ENCODE data around the gene KDELR3. TPM values are rescaled to one million over a fixed set of nuclear protein-coding genes. Genes with fewer than 3 reads are reported as not detected.
A peak's percentile ranks its signal among the peaks of the same experiment; 100 is the strongest.

The KDELR3 gene
- total and polyA plus RNA-seq, 2 experiments from 2014 or later = 5.6 to 5.7 TPM

DNA sequence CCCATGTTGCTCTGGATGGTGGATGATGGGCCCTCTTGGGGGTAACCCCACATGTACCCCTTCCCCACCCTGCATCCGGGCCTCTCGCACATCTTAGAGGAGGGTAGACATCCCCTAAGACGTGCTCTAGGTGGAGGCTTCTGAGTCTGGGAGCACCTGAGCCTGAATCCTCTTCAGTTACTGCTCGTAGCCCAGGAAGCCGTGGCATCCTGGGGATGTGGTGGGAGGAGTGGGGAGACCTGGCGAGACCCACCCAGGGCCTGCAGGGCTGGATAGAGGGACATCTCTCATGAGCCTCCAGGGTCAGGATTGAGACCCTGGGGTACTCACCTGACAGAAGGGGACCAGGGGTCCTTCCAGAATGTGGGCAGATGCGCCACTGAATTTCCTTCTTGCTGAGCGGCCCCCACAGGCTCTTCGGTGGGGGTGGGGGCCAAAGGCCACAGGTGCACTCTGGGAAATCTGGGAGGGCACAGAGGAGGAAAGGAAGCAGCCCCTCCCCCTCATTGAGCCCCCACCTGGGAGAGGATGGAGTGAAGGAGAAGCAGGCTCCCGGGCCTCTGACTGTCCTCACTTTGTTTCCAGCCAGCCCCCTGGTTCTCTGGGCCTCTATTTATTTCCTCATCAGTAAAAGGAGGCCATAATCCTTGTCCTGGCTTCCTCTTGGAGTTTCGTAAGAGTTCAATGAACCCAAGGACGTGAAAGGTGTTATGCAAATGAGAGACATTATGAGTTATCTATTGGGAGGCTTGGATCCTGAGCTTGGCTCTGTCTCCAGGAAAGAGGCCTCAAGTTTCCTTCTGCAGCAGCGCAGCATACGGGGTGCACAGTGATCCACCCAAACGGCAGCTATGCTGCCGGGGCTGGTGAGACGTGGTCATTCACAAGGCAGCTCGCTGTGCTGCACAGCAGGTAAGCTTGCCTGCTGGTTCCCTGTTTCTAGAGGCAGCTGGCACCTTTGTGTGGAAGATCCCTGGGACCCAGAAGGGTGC is 44.1 kb upstream of the KDELR3 start:
- Histone ChIP-seq H3K27me3 (ENCODE audit: insufficient read depth) (no peaks in the 10 kb centered on the region), H3K27ac (ENCODE audit: low read depth) (no peak overlapping the region), H2AFZ (0 out of 2 replicates have a peak overlapping the region, but pooled peaks have one; percentile 97), H3F3A (replicated peaks; ENCODE audit: low read depth) (no peaks in the 10 kb centered on the region), H3K4me2 (no peak overlapping the region), H3K36me3 (ENCODE audit: insufficient read depth) (no peaks in the 10 kb centered on the region), H3K4me1 (ENCODE audit: insufficient read depth) (peaks cover 7% of the 10 kb centered on the region), H4K20me1 (replicated peaks; ENCODE audit: insufficient read depth) (no peaks in the 10 kb centered on the region), H3K79me2 (replicated peaks; ENCODE audit: insufficient read depth) (no peaks in the 10 kb centered on the region), H3K9me2 (ENCODE audit: insufficient read depth) (no peaks in the 10 kb centered on the region), H3K4me3 (no peak overlapping the region)
- H3K9me3 Mint-ChIP-seq = no peaks in the 10 kb centered on the region
- H3K27me3 Mint-ChIP-seq (ENCODE audit: insufficient read depth, low read depth, poor library complexity) = peaks cover 7% of the 10 kb centered on the region
- H3K4me1 Mint-ChIP-seq = peaks cover 23% of the 10 kb centered on the region
- H3K36me3 Mint-ChIP-seq (ENCODE audit: low read depth) = no peaks in the 10 kb centered on the region
- no peak overlapping the region for H3K27ac Mint-ChIP-seq
- no peak overlapping the region for H3K4me3 Mint-ChIP-seq
- no peak for TF ChIP-seq EZH2 (IDR thresholded peaks at IDR 0.05; ENCODE audit: low read depth, unreplicated experiment)
- TF ChIP-seq, protein P1, sequence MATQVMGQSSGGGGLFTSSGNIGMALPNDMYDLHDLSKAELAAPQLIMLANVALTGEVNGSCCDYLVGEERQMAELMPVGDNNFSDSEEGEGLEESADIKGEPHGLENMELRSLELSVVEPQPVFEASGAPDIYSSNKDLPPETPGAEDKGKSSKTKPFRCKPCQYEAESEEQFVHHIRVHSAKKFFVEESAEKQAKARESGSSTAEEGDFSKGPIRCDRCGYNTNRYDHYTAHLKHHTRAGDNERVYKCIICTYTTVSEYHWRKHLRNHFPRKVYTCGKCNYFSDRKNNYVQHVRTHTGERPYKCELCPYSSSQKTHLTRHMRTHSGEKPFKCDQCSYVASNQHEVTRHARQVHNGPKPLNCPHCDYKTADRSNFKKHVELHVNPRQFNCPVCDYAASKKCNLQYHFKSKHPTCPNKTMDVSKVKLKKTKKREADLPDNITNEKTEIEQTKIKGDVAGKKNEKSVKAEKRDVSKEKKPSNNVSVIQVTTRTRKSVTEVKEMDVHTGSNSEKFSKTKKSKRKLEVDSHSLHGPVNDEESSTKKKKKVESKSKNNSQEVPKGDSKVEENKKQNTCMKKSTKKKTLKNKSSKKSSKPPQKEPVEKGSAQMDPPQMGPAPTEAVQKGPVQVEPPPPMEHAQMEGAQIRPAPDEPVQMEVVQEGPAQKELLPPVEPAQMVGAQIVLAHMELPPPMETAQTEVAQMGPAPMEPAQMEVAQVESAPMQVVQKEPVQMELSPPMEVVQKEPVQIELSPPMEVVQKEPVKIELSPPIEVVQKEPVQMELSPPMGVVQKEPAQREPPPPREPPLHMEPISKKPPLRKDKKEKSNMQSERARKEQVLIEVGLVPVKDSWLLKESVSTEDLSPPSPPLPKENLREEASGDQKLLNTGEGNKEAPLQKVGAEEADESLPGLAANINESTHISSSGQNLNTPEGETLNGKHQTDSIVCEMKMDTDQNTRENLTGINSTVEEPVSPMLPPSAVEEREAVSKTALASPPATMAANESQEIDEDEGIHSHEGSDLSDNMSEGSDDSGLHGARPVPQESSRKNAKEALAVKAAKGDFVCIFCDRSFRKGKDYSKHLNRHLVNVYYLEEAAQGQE (IDR thresholded peaks at IDR 0.05; ENCODE audit: unreplicated experiment) = no peak
- no peak for TF ChIP-seq ZNF114 (CRISPR knock-in tag; IDR thresholded peaks at IDR 0.05)
- no peak for TF ChIP-seq ZNF331 (CRISPR knock-in tag; IDR thresholded peaks at IDR 0.05; ENCODE audit: low read depth)
- TF ChIP-seq, protein P2, sequence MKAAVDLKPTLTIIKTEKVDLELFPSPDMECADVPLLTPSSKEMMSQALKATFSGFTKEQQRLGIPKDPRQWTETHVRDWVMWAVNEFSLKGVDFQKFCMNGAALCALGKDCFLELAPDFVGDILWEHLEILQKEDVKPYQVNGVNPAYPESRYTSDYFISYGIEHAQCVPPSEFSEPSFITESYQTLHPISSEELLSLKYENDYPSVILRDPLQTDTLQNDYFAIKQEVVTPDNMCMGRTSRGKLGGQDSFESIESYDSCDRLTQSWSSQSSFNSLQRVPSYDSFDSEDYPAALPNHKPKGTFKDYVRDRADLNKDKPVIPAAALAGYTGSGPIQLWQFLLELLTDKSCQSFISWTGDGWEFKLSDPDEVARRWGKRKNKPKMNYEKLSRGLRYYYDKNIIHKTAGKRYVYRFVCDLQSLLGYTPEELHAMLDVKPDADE (IDR thresholded peaks at IDR 0.05) = no peak
- TF ChIP-seq, protein P3, sequence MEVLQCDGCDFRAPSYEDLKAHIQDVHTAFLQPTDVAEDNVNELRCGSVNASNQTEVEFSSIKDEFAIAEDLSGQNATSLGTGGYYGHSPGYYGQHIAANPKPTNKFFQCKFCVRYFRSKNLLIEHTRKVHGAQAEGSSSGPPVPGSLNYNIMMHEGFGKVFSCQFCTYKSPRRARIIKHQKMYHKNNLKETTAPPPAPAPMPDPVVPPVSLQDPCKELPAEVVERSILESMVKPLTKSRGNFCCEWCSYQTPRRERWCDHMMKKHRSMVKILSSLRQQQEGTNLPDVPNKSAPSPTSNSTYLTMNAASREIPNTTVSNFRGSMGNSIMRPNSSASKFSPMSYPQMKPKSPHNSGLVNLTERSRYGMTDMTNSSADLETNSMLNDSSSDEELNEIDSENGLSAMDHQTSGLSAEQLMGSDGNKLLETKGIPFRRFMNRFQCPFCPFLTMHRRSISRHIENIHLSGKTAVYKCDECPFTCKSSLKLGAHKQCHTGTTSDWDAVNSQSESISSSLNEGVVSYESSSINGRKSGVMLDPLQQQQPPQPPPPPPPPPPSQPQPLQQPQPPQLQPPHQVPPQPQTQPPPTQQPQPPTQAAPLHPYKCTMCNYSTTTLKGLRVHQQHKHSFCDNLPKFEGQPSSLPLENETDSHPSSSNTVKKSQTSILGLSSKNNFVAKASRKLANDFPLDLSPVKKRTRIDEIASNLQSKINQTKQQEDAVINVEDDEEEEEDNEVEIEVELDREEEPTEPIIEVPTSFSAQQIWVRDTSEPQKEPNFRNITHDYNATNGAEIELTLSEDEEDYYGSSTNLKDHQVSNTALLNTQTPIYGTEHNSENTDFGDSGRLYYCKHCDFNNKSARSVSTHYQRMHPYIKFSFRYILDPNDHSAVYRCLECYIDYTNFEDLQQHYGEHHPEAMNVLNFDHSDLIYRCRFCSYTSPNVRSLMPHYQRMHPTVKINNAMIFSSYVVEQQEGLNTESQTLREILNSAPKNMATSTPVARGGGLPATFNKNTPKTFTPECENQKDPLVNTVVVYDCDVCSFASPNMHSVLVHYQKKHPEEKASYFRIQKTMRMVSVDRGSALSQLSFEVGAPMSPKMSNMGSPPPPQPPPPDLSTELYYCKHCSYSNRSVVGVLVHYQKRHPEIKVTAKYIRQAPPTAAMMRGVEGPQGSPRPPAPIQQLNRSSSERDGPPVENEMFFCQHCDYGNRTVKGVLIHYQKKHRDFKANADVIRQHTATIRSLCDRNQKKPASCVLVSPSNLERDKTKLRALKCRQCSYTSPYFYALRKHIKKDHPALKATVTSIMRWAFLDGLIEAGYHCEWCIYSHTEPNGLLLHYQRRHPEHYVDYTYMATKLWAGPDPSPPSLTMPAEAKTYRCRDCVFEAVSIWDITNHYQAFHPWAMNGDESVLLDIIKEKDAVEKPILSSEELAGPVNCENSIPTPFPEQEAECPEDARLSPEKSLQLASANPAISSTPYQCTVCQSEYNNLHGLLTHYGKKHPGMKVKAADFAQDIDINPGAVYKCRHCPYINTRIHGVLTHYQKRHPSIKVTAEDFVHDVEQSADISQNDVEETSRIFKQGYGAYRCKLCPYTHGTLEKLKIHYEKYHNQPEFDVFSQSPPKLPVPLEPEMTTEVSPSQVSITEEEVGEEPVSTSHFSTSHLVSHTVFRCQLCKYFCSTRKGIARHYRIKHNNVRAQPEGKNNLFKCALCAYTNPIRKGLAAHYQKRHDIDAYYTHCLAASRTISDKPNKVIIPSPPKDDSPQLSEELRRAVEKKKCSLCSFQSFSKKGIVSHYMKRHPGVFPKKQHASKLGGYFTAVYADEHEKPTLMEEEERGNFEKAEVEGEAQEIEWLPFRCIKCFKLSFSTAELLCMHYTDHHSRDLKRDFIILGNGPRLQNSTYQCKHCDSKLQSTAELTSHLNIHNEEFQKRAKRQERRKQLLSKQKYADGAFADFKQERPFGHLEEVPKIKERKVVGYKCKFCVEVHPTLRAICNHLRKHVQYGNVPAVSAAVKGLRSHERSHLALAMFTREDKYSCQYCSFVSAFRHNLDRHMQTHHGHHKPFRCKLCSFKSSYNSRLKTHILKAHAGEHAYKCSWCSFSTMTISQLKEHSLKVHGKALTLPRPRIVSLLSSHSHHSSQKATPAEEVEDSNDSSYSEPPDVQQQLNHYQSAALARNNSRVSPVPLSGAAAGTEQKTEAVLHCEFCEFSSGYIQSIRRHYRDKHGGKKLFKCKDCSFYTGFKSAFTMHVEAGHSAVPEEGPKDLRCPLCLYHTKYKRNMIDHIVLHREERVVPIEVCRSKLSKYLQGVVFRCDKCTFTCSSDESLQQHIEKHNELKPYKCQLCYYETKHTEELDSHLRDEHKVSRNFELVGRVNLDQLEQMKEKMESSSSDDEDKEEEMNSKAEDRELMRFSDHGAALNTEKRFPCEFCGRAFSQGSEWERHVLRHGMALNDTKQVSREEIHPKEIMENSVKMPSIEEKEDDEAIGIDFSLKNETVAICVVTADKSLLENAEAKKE (CRISPR knock-in tag; IDR thresholded peaks at IDR 0.05) = no peak
- TF ChIP-seq JUNB (IDR thresholded peaks at IDR 0.05; ENCODE audit: unreplicated experiment) = no peak
- no peak for TF ChIP-seq POLR2AphosphoS5 (IDR thresholded peaks at IDR 0.05; ENCODE audit: low read depth)
- no peak for TF ChIP-seq NANOG (IDR thresholded peaks at IDR 0.05; ENCODE audit: borderline replicate concordance)
- TF ChIP-seq, protein P4, sequence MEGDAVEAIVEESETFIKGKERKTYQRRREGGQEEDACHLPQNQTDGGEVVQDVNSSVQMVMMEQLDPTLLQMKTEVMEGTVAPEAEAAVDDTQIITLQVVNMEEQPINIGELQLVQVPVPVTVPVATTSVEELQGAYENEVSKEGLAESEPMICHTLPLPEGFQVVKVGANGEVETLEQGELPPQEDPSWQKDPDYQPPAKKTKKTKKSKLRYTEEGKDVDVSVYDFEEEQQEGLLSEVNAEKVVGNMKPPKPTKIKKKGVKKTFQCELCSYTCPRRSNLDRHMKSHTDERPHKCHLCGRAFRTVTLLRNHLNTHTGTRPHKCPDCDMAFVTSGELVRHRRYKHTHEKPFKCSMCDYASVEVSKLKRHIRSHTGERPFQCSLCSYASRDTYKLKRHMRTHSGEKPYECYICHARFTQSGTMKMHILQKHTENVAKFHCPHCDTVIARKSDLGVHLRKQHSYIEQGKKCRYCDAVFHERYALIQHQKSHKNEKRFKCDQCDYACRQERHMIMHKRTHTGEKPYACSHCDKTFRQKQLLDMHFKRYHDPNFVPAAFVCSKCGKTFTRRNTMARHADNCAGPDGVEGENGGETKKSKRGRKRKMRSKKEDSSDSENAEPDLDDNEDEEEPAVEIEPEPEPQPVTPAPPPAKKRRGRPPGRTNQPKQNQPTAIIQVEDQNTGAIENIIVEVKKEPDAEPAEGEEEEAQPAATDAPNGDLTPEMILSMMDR (conservative IDR thresholded peaks at IDR 0.05; ENCODE audit: low read depth in 2 of 2) = no peak
- TF ChIP-seq CREB1 (CRISPR knock-in tag; IDR thresholded peaks at IDR 0.05; ENCODE audit: low read depth) = no peak
- TF ChIP-seq STAT1 (IDR thresholded peaks at IDR 0.05; ENCODE audit: unreplicated experiment) = no peak
- TF ChIP-seq EZH2phosphoT487 (IDR thresholded peaks at IDR 0.05; ENCODE audit: unreplicated experiment) = no peak
- no peak for DNase-seq (ENCODE audit: low spot score)
- ATAC-seq = peak; percentile 12; the same call in 2 of the 3 replicates
